ENCODE measurements around the gene FAM3A.
A peak's percentile ranks its signal among the peaks of the same experiment; 100 is the strongest.

FAM3A gene

DNA sequence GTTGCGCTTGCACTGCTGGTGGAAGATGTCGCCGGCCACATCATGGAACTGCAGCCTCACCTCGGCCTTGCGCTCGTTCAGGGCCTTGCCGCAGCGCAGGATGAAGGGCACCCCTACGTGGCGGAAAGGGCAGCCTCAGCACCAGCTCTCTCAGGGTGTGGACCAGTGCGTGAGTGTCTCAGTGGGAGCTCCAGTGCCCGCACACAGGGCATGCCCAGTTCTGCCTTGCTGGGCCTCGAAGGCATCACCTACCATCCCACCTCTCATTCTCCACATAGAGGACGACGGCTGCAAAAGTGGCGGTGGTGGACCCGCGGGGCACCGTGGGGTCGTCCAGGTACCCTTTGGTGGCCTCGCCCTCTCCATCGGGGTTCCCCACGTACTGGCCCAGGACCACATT is 16.7 kb upstream of the FAM3A start:
- no peak for DNase-seq

DNA sequence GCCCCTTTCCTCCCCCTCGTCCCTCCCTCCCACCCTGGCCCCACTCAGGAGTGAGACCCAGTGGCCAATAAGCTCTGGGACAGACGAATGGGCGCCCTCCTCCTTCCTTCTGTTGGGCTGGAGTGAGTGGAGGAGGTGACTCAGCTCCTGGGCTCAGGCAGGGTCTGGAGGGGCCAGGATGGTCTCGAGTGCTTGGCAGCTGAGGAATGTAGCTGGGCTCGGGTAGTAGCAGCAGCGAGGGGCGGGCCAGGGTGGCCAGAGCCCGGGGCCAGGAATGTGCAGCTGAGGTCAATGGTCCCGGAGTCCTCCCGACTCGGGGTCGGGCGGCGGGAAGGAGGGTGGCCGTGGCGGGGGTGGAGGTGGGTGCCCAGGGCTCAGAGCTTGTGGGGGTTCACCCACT is 15.6 kb upstream of the FAM3A start:
- no peak for DNase-seq

GRCh38 chrX:154530286-154530685 is 14.3 kb upstream of the FAM3A start:
- no peak for DNase-seq

DNA sequence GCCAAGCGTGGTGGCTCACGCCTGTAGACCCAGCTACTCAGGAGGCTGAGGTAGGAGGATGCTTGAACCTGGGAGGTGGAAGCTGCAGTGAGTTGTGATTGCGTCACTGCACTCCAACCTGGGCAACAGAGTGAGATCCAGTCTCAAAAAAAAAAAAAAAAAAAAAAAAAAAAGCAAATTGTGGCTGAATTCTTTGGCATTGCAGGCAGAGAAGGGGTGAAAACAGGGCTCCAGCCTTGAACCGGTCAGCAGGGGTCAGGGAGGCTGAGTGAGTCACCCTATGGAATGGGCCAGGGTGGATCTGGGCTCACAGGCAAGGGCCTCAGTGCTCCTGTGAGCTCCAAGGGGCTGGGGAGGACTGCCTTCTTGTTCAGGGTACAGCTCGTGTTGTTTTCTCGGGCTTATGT is 13.2 kb upstream of the FAM3A start:
- no peak for DNase-seq

GRCh38 chrX:154526901-154527675 is 11.1 kb upstream of the FAM3A start:
- peak; percentile 77 for DNase-seq

- DNase-seq: no peak
These were observed 9.8 kb upstream of the FAM3A start for GRCh38 chrX:154525606-154526490.

DNA sequence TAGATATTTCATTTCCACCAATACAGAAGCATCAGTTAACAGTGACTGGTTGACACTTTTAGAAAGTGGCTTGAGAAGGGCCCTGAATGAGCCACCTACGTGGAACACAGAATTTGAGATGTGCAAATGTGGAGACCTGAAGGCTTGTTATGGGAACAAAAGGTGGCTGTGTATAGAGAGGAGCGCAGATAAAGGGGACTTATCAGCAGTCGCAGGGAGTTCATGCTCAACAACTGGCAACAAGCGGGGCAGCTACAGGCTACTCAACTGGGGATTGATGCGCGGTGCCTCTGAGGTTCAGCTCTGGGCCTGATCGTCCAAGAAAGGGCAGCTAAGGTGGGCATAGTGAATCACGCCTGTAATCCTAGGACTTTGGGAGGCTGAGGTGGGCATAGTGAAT is 3.4 kb upstream of the FAM3A start:
- DNase-seq: no peak

DNA sequence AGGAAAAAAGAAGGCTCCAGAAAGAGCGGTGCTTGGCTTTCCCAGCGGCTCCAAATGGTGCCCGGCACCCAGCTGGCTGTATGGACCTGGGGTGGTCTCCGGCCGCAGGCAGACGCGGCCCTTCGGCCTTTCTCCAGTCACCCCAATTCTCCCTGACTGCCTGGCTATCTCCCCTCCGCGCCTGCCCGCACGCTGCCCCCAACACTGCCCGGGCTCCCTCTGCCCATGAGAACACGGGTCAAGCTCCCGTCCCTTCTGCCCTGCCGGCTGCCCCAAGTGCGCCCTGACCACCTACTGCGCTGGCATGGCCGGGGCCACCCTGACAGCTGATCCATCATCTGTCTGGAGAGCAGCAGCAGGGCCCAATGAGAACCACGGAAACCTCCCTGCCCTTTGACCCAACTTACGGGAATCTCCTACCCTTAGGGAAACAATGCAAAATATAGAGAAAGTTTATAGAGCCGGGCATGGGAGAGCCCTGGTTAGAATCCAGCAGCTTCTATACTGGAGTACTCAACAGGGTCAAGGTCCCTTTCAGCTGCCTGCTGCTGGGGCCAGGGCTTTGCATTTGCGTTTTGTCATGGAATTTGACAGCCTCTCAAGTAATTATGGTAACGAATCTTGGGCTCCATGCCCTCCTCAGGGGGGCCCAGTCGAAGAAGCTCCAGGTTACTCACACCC is 1.2 kb upstream of the FAM3A start:
- no peak for DNase-seq

- DNase-seq: no peak
These were observed 646 bp upstream of the FAM3A start for GRCh38 chrX:154516656-154517100.

- peak; percentile 63 for DNase-seq
These were observed 704 bp downstream of the FAM3A start for GRCh38 chrX:154515090-154515965.

GRCh38 chrX:154513716-154514115 is 2.3 kb downstream of the FAM3A start:
- DNase-seq: no peak

DNA sequence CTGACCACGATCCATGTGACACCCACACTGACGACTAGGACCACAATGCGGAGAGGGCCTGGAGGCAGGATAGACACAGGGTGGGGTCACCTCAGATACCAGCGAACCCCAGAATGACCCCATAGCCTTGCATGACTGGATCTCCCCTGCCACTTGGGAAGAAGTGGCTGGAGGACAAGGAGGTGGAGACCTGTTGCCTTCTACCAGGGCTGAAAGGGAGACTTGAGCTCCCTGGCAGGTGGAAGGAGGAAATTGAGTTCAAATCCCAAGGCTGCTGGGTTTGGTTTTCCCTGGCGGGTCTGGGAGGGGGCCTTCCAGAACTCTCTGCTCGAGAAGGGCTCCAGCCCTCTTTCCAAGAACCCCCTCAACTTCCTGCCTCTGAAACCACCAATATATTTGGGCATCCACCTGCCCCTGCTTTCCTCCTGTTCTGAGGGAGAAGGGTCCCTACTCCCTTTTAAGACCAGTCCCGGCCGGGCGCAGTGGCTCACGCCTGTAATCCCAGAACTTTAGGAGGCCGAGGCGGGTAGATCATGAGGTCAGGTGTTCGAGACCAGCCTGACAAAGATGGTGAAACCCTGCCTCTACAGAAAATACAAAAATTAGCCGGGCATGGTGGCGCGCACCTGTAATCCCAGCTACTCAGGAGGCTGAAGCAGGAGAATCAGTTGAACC is 3.0 kb downstream of the FAM3A start:
- DNase-seq: no peak

- no peak for DNase-seq
These were observed 4.3 kb downstream of the FAM3A start for GRCh38 chrX:154511761-154512160.

DNA sequence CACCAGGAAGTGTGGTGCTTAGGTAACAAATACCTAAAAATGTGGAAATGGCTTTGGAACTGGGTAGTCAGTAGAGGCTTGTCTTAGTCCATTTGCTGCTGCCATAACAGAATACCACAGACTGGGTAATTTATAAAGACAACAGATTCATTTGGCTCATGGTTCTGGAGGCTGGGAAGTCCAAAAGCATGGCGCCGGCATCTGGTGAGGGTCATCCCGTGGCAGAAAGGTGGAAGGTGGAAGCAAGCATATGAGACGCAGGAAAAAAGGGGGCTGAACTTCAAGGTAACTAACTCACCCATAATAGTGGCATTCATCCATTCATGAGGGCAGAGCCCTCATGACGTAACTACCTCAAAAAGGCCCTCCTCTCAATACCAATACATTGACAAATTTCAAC is 6.6 kb downstream of the FAM3A start:
- no peak for DNase-seq

GRCh38 chrX:154508384-154508745 is 7.7 kb downstream of the FAM3A start:
- DNase-seq: no peak

DNA sequence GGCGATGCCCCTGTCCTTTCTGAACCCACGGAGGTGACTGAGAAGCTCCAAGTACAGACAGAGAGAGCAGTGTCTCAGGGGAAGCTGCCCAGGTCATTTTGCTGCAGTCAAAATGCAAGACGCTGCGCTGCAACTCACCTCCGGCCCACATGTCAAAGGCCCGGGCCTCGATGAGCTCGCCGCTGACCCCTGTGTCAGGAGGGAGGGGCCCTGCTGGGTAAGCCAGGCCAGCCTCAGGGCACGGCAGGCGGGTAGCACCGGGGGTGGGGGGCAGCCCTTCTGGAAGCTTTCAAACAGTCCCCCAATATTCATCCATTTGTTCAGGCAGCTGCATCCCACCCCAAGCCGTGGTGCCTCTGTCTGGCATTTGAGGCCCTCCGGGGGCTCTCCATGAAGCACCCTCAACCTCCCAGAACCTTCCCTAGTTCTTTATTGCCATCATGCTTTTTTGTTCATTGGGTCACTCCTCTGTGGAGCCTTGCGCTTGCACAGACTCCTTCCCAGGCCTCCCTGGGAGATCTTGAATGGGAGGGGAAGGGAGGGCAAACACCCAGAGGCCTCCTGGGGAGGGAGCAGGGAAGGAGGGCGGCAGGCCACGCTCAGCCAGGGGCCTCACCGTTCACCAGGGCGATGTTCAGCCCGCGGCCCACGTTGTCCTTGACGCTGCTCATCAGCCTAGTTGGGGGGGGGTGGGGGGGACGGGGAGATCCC is 8.2 kb downstream of the FAM3A start:
- DNase-seq: no peak

GRCh38 chrX:154506483-154507332 is 9.3 kb downstream of the FAM3A start:
- DNase-seq: no peak

DNA sequence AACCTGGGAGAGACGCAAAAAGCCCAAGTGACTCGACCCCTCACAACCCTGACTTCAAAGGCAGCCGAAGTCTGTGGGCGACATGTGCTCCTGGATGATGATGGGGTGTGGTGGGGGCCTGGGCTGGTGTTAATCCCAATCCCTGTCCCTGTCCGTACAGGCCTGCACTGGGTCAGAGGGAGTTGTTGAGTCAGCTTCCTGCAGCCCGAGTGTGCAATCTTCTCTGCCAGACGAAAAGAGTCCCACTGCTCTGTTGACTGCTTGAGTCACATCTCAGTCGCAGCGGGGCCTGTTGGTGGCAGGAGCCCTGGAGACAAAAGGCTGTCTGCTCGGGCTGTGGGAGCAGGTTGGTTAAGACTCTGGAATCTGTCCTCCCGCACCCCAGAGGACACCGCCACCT is 10.3 kb downstream of the FAM3A start:
- no peak for DNase-seq

DNA sequence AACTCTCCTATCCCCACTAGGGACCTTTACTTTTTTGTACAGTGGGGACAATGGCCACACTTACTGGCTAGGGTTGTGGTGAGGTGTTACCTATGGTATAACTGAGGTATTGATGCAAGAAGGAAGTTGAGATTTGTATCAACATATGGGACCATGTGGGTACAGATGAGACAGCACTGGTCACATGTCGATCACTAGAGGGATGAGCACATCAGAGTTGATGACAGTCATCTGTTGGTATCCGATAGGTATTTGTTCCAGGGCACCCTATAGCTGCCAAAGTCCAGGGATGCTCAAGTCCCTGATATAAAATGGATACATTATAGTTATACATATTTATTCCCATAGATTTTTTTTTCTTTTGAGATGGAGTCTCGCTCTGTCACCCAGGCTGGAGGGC is 13.0 kb downstream of the FAM3A start:
- no peak for DNase-seq

- no peak for DNase-seq
These were observed 13.9 kb downstream of the FAM3A start for GRCh38 chrX:154502098-154502497.
